ENCODE measurements around the gene TRIM17.

- TF ChIP-seq EZH2phosphoT487 (IDR thresholded peaks at IDR 0.05), result peak; percentile 60
- peak; percentile 78 for TF ChIP-seq CTCF (IDR thresholded peaks at IDR 0.05)
- TF ChIP-seq EZH2 (IDR thresholded peaks at IDR 0.05), result peak; percentile 57
These were observed 38.4 kb downstream of the TRIM17 start for GRCh38 chr1:228378090-228378872.
